B cell (primary cell): ENCODE results near the gene MIX23. TPM values are rescaled to one million over a fixed set of nuclear protein-coding genes. Genes with fewer than 3 reads are reported as not detected.

Source experiments
- ATAC-seq: fragments of 200-7000 bp; cut with Tn5 transposase; one replicate; pipeline ENCODE4 v1.10.0; 2021; ENCODE audit warnings: low read depth, mild to moderate bottlenecking, moderate number of reproducible peaks, moderate library complexity
- CTCF ChIA-PET: fragments of 350-600 bp; sonication (Branson Sonifier 250); formaldehyde crosslinking; loops from one replicate; lab custom pipeline; 2021; ENCODE audit warnings: antibody characterized with exemption, inconsistent platforms; lab: Charles Lee
- POLR2A ChIA-PET: fragments of 350-600 bp; sonication (Branson Sonifier 250); formaldehyde crosslinking; loops from one replicate; lab custom pipeline; 2021; ENCODE audit warnings: antibody characterized with exemption; lab: Charles Lee
- DNase-seq: peaks from one replicate; pipeline ENCODE4 v3.0.0; 2013
- H2AFZ ChIP-seq: 2 replicates; pipeline ENCODE4 v1.6.1; 2012; ENCODE audit warnings: mild to moderate bottlenecking, low read depth, low read length; ENCODE audit not compliant: insufficient read depth, poor library complexity, severe bottlenecking
- H3K27ac ChIP-seq, 2 donors: 1 replicate in 1 of 2; 2 replicates in 1 of 2; pipeline ENCODE4 v1.5.1; 2012 to 2013; ENCODE audit warnings: low read length in 2 of 2, mild to moderate bottlenecking in 2 of 2, moderate library complexity in 1 of 2
- H3K27me3 ChIP-seq, 4 experiments: fragments of 200-600 bp in 1 of 4; sonication (generic) in 1 of 4; replicated peaks in 1 of 4; 1 replicate in 2 of 4; 2 replicates in 2 of 4; pipeline versions ENCODE4 v1.6.1 to v1.7.0; 2013 to 2016; ENCODE audit warnings: low read length in 3 of 4, mild to moderate bottlenecking in 2 of 4, mixed read lengths in 1 of 4, moderate library complexity in 1 of 4; ENCODE audit not compliant: insufficient read depth in 4 of 4, control insufficient read depth in 3 of 4; ENCODE audit errors: control extremely low read depth in 1 of 4
- H3K36me3 ChIP-seq, 2 experiments: replicated peaks in 1 of 2; 1 replicate in 1 of 2; 2 replicates in 1 of 2; pipeline versions ENCODE4 v1.6.1 to v1.7.1; 2013; ENCODE audit warnings: low read length in 1 of 2; ENCODE audit not compliant: insufficient read depth in 2 of 2, control insufficient read depth in 1 of 2; ENCODE audit errors: control extremely low read depth in 1 of 2, extremely low read depth in 1 of 2
- H3K4me1 ChIP-seq, 2 donors: fragments of 200-600 bp in 1 of 2; sonication (generic) in 1 of 2; 1 replicate in 1 of 2; 2 replicates in 1 of 2; pipeline versions ENCODE4 v1.5.1 to v1.6.1; 2013 to 2017; ENCODE audit warnings: low read length in 2 of 2; ENCODE audit not compliant: control insufficient read depth in 2 of 2, insufficient read depth in 2 of 2
- H3K4me2 ChIP-seq: replicated peaks from 2 replicates; pipeline ENCODE3; 2012; ENCODE audit warnings: mild to moderate bottlenecking, low read depth, low read length; ENCODE audit not compliant: poor library complexity, severe bottlenecking
- H3K4me3 ChIP-seq, 5 experiments: fragments of 200-600 bp in 1 of 5; sonication (generic) in 1 of 5; 1 replicate in 3 of 5; 2 replicates in 2 of 5; pipeline versions ENCODE4 v1.5.1 to v1.7.0; 2011 to 2016; ENCODE audit warnings: low read length in 4 of 5, mild to moderate bottlenecking in 4 of 5, low read depth in 2 of 5, control low read depth in 1 of 5, moderate library complexity in 1 of 5; ENCODE audit not compliant: insufficient read depth in 1 of 5; ENCODE audit errors: control extremely low read depth in 1 of 5, extremely low read depth in 1 of 5
- H3K79me2 ChIP-seq: fragments of 200-600 bp; sonication (generic); one replicate; pipeline ENCODE4 v1.6.0; 2016; ENCODE audit warnings: low read length; ENCODE audit not compliant: control insufficient read depth, insufficient read depth
- H3K9ac ChIP-seq: fragments of 200-600 bp; sonication (generic); 2 replicates; pipeline ENCODE4 v1.6.1; 2017; ENCODE audit warnings: mild to moderate bottlenecking, low read length, moderate library complexity
- H3K9me3 ChIP-seq, 3 donors: one replicate each; pipeline versions ENCODE4 v1.6.1 to v1.7.1; 2013; ENCODE audit warnings: low read length in 2 of 3; ENCODE audit not compliant: control insufficient read depth in 2 of 3, insufficient read depth in 1 of 3; ENCODE audit errors: control extremely low read depth in 1 of 3
- H4K20me1 ChIP-seq: 2 replicates; pipeline ENCODE4 v1.6.0; 2012; ENCODE audit warnings: mild to moderate bottlenecking, low read length; ENCODE audit not compliant: insufficient read depth, control insufficient read depth, poor library complexity, severe bottlenecking
- H3K27ac Mint-ChIP-seq: one replicate; pipeline ENCODE4 v1.8.0; 2021; ENCODE audit warnings: mixed read lengths
- H3K27me3 Mint-ChIP-seq: one replicate; pipeline ENCODE4 v1.8.0; 2021; ENCODE audit warnings: mixed read lengths
- H3K4me1 Mint-ChIP-seq: one replicate; pipeline ENCODE4 v1.8.0; 2021; ENCODE audit warnings: mixed read lengths
- H3K4me3 Mint-ChIP-seq: one replicate; pipeline ENCODE4 v1.8.0; 2021; ENCODE audit warnings: mixed read lengths
- H3K9me3 Mint-ChIP-seq: one replicate; pipeline ENCODE4 v1.8.0; 2022; ENCODE audit warnings: mixed read lengths; ENCODE audit not compliant: insufficient read depth
- CTCF ChIP-seq: fragments of 200-600 bp; IDR thresholded peaks from one replicate; pipeline ENCODE4 v1.8.0; 2022; ENCODE audit warnings: antibody characterized with exemption, mild to moderate bottlenecking
- EZH2 ChIP-seq: IDR thresholded peaks from 2 replicates; pipeline ENCODE4 v1.6.1; 2012; ENCODE audit warnings: borderline replicate concordance, low read depth, mild to moderate bottlenecking, moderate library complexity, low read length; ENCODE audit not compliant: insufficient read depth, poor library complexity, severe bottlenecking
- WGBS: methylation state at CpG from one replicate; pipeline ENCODE4 v1.1.5; 2013; ENCODE audit warnings: missing lambda C conversion rate; ENCODE audit not compliant: insufficient coverage; 5-methylcytosine and 5-hydroxymethylcytosine counted together
- intact Hi-C: fragments of 100-400 bp; cut with micrococcal nuclease; formaldehyde crosslinking; loops from one replicate; pipeline ENCODE4 v1.10.0; 2022
- polyA plus RNA-seq: library from polyadenylated mRNA; depleted of rRNA; stranded (reverse); fragments of >200 nt; gene quantifications from 2 replicates; pipeline ENCODE4 v1.2.3, GENCODE V29; 2012
- total RNA-seq, 2 donors: library from RNA; stranded (reverse); fragments of 120-200 nt in 1 of 2; gene quantifications; 1 replicate in 1 of 2; 2 replicates in 1 of 2; pipeline versions ENCODE4 v1.2.3 to v1.2.4, GENCODE V29; 2013 to 2022

Gene MIX23
- total and polyA plus RNA-seq, 2 donors (not counting 1 experiment from before 2014, with no cell fraction given), result 9.2 to 33.1 TPM

GRCh38 chr3:122410639-122411038 lies 27.6 kb upstream of the MIX23 start:
- Histone ChIP-seq H3K27me3 (no peaks in the 10 kb centered on the region), H3K9me3 (no peaks in the 10 kb centered on the region), H4K20me1 (no peaks in the 10 kb centered on the region), H3K4me3 (no peak overlapping the region), H3K9ac (no peak overlapping the region), H3K4me2 (no peak overlapping the region), H3K79me2 (peaks cover 51% of the 10 kb centered on the region), H3K36me3 (peaks cover 2 to 30% of the 10 kb centered on the region in 2 experiments), H3K4me1 (peaks cover 28 to 45% of the 10 kb centered on the region in 2 donors), H2AFZ (no peak overlapping the region), H3K27ac (peak overlapping the region in 1 of 2 donors; percentile 87)
- no peak for TF ChIP-seq CTCF
- no peak for DNase-seq
- Mint-ChIP-seq H3K4me1 (peaks cover 50% of the 10 kb centered on the region), H3K27ac (peak overlapping the region; percentile 16), H3K4me3 (no peak overlapping the region), H3K9me3 (no peaks in the 10 kb centered on the region), H3K27me3 (no peaks in the 10 kb centered on the region)
- ChIA-PET CTCF (interaction anchor here (0.7 to 3.3 kb wide), 3 partner anchors 18 to 531 kb away, joined by 3 to 16 read pairs (median 4); partner anchors contain the start of genes FAM162A and MIX23), POLR2A (no interaction called here)
- ATAC-seq, result no peak
- intact Hi-C loops, result no loop called here
- no CpG with 5 or more reads among the region's 6 CpGs for WGBS

GRCh38 chr3:122410111-122410510 lies 27.1 kb upstream of the MIX23 start:
- ATAC-seq (no peak), DNase-seq (no peak)
- H3K79me2 ChIP-seq, result peaks cover 51% of the 10 kb centered on the region
- H3K27ac Mint-ChIP-seq, result peak overlapping the region; percentile 92
- TF ChIP-seq EZH2 (no peak), CTCF (no peak)
- no peaks in the 10 kb centered on the region for H3K27me3 ChIP-seq
- H3K9me3 ChIP-seq, result no peaks in the 10 kb centered on the region
- H3K4me2 ChIP-seq, result peak overlapping the region; percentile 71
- no peaks in the 10 kb centered on the region for H3K9me3 Mint-ChIP-seq
- intact Hi-C loops, result no loop called here
- H3K4me1 Mint-ChIP-seq, result peaks cover 47% of the 10 kb centered on the region
- no CpG with 5 or more reads among the region's 4 CpGs for whole genome bisulfite sequencing
- CTCF ChIA-PET, result interaction anchor here (0.9 to 3.3 kb wide), 4 partner anchors 17 to 25 kb away, joined by 3 to 18 read pairs (median 10); partner anchors contain the start of genes FAM162A and MIX23
- H3K36me3 ChIP-seq, result peaks cover 2 to 35% of the 10 kb centered on the region in 2 experiments
- peak overlapping the region; percentile 73 for H3K4me3 Mint-ChIP-seq
- H3K27ac ChIP-seq, result peak overlapping the region; percentile 73 to 87
- H3K4me1 ChIP-seq, result peaks cover 24 to 41% of the 10 kb centered on the region in 2 donors
- no peaks in the 10 kb centered on the region for H4K20me1 ChIP-seq
- peak overlapping the region; percentile 59 for H3K9ac ChIP-seq
- no peaks in the 10 kb centered on the region for H3K27me3 Mint-ChIP-seq
- POLR2A ChIA-PET, result interaction anchor here (0.8 to 1.2 kb wide), 2 partner anchors 25 to 26 kb away, joined by 3 to 6 read pairs; partner anchors contain the start of gene FAM162A
- H3K4me3 ChIP-seq, result no peak overlapping the region
- H2AFZ ChIP-seq, result peak overlapping the region; percentile 76
